ENCODE data around the gene TP63.

TP63 gene

GRCh38 chr3:189944285-189945145, 313.3 kb downstream of the TP63 start:
- DNase-seq: no peak

DNA sequence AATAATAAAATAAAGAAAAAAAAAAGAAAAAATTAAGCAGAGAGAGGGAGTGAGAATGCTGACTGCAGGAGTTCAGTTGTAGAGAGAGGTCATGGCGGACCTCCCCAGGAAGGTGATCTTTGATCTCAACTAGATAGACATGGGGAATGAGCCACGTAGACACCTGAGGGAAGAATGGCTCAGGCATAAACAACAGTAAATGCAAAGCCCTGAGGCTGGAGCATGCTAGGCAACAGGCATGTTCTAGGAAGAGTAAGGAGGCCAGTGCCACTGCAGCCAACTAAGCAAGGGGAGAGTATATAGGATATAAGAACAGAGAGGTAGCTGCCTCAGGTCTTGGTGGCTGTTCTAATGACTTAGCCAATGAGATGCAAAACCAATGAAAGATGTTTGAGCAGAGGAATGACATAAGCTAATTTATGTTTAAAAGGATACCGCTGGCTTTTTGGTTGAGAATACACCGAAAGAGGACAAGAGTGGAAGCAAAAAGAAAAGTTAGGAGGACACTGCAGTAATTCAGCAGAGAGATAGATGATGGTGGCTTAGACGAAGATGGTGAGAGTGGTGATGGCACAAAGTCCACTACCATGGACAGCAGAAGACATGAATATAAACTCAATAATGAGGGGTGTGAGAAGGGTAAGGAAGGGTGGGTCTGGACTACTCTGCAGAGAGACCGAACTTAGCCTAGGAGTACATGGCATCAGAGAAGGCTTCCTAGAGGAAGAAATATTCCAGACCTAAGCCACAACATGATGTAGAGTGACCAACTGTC, 314.9 kb downstream of the TP63 start:
- DNase-seq: no peak

Measured in NCI-H2171 (cell line).